ENCODE data around the gene PLCB1.
"Not testable (repeated sequence)": the region's sequence is repeated elsewhere in the genome, so short reads cannot be mapped to it uniquely, and the experiment has no call there.

The PLCB1 gene

GRCh38 chr20:8837396-8837795 is 705.3 kb downstream of the PLCB1 start:
- no peak for DNase-seq (ENCODE audit: low spot score)

- no peak for DNase-seq (ENCODE audit: low spot score)
Observed at GRCh38 chr20:8842525-8842924, 710.5 kb downstream of the PLCB1 start.

DNA sequence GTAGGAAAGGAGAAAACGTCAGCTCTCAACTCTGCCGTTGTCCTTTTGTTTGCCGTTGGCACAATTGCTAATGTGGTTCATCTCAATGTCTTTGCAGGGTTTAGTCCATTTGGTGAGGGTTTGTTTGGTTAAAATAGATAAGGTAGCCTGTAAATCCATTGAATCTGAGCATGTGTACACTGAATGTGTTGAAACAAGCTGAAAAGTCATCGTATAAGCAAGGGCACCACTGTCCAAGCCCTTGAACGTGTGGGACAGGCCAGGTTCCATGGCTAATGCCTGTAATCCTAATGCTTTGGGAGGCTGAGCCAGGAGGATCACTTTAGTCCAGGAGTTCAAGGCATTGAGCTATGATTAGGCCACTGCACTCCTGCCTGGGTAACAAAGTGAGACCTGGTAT is 712.1 kb downstream of the PLCB1 start:
- DNase-seq (ENCODE audit: low spot score) = no peak

DNA sequence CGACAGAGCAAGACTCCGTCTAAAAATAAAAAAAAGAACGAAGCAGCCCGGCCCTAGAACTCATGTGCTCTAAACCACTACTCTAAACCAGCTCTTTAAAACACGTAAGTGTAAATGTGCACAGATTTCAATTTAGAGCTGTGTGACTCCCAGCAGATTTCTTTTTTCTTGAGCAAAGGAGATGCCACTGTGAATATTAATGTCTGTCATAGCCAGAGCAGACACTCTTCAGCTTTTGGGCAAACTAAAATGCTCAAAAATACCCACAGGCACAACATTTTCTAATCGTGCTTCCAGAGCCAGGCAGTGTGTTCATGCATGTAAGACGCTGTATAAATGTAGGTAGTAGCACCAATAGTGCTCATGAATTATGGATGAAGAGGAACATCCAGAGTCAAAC is 717.9 kb downstream of the PLCB1 start:
- DNase-seq (ENCODE audit: low spot score) = no peak

- no peak for DNase-seq (ENCODE audit: low spot score)
Observed at GRCh38 chr20:8851446-8851845, 719.4 kb downstream of the PLCB1 start.

GRCh38 chr20:8851919-8852318 is 719.9 kb downstream of the PLCB1 start:
- not testable (repeated sequence) for DNase-seq (ENCODE audit: low spot score)

- DNase-seq (ENCODE audit: low spot score) = not testable (repeated sequence)
Observed at GRCh38 chr20:8853211-8853610, 721.1 kb downstream of the PLCB1 start.

GRCh38 chr20:8853805-8854338 is 721.8 kb downstream of the PLCB1 start:
- no peak for DNase-seq (ENCODE audit: low spot score)

DNA sequence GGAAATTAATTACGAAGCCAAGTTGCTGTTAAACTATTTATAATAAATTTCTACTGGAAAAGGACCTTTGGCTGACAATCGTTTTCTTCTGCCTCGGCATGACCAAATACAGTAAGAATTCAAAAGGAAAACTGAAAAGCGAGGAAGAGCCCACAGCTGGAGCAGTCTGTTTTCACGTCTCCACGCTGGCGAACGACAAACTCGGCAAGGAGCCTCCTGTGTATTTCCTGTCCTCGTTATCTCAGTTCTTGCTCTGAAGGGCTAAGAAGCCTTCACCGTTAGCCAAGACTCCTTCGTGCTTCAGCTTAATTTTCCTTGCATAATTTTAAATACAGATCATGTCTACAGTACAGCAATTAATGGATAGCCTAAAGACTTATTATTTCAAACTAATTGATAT is 722.5 kb downstream of the PLCB1 start:
- no peak for DNase-seq (ENCODE audit: low spot score)

DNA sequence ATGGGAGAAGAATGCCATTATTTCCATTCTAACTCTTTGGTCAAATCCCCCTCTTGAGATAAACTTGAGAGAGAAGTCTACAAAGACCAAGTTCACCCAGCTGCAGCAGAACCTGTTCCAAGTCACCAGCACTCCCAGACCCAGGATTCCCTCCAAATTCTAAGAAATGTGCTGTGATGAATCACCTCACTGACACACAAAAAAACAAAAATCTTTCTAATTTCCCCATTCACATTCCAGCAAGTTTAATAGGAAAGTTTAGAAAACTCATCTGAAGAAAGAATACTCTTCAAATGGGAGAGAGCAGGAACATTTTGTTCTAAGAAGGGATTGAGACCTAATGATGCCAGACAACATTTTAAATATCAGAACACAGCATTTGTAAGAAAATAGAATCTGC is 723.2 kb downstream of the PLCB1 start:
- DNase-seq (ENCODE audit: low spot score) = no peak

- no peak for DNase-seq (ENCODE audit: low spot score)
Observed at GRCh38 chr20:8856668-8857067, 724.6 kb downstream of the PLCB1 start.

DNA sequence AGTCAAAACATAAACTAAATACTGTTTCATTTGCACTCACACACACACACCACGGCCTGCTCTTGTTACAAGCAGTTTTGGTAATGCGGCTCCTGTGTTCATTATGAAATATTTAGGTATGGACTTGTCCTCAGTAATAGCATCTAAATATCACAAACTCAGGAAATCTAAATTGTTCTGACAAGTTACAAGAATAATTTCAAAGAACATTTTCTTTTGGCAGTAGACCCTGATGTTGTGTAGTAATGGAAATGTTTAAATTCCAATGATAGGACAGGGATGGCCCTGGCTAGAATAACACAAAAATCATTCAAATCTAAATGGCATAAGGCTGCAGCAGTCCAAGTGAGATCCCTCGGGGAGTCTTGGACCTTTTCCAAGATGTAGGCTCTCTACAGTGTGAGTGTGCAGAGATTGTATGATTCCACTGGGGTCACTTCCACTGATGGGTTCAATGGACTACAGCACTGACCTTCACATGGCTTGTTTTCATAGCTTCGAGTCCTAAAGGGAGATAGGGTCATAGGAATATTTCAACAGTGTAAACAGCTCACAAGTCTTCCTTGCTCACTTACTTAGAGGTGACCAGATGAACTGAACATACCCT is 726.2 kb downstream of the PLCB1 start:
- DNase-seq (ENCODE audit: low spot score) = no peak

DNA sequence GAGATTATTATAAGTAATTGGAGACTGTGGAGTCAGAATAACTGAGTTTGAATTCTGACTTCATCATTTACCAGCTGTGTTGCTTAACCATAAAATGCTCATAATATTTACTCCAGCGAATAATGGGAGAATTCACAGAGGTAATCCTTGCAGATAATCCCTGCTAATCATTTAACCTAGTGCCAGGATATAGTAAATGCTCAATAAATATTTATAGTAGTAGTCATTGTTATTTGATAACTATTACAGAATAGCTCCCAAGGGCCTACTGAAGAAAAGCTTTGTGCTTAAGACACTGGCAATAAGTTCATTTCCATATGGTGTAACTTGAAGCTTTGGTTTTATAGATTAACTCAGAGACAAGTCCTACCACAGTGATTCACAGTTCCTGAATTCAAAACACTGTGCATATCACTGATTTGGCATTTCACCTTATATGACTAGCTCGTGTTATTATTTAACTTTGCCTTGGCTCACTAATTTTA is 728.0 kb downstream of the PLCB1 start:
- DNase-seq (ENCODE audit: low spot score) = no peak

- no peak for DNase-seq (ENCODE audit: low spot score)
Observed at GRCh38 chr20:8862092-8862491, 730.0 kb downstream of the PLCB1 start.

GRCh38 chr20:8865636-8866035 is 733.6 kb downstream of the PLCB1 start:
- DNase-seq (ENCODE audit: low spot score) = no peak

DNA sequence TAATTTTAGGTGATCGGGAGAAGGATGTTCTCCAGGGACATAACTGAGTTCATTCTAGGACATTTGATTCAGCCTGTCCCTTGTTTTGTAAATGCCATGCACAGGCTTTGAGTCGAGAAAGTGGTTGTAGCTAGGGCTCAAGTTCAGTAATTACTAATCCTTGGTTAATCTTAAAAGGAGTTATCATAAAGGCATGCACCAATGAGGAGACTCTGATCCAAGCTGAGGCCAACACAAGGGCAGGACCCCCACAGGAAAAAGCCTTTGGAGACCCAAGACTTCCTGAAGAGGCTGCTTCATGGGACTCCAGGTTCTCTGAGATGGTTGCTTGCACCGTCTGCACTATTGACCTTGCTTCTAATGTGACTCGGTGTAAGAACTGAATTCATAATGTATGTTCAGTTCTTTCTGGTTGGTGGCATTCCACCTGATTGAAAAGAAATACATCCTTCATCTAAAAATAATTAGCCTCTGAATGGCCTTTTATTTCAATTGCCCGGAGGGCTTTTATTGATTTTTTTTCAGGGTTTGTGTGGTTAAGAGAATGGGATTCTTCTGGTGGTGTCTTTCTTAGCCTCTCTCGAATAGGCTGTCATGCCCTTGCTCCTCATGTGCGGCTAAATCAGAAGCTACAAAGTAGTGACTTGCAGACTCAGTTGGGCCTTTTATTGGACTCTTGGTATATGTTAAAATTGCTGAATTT is 735.1 kb downstream of the PLCB1 start:
- no peak for DNase-seq (ENCODE audit: low spot score)

DNA sequence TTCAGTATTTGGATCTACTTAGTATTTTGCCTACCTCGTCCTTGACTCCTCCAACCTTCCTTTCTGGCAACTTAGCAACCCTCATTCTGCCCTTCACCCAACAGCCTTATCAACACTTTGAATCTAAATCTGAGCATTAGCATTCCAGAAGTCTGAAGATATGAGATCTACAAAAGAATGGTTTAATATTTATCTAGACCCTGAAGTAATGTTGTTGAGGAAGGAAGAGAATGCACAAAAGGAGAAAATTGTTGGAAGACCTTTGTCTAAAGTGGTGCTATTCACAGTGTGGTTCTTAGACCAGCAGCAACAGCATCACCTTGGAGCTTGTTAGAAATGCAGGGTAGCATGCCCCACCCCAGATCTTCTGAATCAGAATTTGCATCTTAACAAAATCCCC is 738.6 kb downstream of the PLCB1 start:
- DNase-seq (ENCODE audit: low spot score) = no peak

DNA sequence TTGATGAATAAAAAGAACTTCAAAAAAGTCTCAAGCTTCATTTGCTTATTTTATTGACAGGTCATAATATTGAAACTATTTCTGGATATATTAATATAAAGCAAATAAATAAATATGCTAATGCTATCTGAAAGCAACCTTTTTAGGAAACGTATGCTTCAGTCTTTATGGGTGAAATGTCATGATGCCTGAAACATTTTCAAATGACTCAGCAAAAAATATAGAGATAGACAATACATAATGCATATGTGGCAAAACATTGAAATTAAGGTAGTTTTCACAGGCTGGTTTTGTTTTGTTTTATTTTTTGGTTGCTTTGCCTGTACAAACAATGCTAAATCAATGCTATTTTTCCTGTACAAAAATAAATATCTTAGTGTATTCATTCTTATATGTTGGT is 742.4 kb downstream of the PLCB1 start:
- DNase-seq (ENCODE audit: low spot score) = no peak

DNA sequence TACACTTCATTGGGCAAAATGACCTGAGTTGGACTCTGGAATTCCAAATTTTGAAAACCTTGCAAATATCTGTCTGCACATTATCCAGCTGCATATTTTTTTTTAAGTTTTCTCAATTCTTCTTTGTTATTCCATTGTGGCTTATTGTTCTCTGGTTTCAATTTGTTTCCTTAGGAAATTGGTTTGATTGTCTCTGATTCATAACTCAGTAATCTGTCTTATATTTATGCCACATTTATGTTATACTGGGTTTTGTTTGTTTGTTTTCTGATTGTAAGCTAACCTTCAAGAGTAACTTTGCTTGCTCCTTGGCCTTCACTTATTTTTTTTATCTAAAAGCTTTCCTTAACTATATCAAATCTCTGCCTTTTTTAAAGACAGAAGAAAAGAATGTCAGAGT is 743.5 kb downstream of the PLCB1 start:
- no peak for DNase-seq (ENCODE audit: low spot score)

GRCh38 chr20:8876366-8876765 is 744.3 kb downstream of the PLCB1 start:
- DNase-seq (ENCODE audit: low spot score) = no peak

- DNase-seq (ENCODE audit: low spot score) = no peak
Observed at GRCh38 chr20:8877294-8877693, 745.2 kb downstream of the PLCB1 start.

DNA sequence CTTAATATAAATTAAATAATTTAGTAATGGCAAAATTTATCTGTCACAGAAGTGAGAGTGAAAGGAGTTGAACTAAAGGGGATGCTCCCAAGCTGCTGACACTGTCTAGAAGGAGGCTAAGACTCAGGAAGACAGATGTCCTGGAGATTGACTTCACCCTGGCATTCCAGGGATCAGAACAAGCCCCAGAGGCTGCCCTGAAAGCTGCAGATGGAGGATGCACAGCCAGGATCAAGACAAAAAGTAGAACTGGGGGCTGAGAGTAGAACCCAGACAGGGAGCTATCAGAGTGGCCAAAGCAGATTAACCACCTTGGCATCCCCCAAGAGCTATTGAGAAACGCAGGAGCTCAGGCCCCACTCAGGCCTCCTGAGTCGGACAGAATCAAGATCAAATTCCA is 747.6 kb downstream of the PLCB1 start:
- no peak for DNase-seq (ENCODE audit: low spot score)

DNA sequence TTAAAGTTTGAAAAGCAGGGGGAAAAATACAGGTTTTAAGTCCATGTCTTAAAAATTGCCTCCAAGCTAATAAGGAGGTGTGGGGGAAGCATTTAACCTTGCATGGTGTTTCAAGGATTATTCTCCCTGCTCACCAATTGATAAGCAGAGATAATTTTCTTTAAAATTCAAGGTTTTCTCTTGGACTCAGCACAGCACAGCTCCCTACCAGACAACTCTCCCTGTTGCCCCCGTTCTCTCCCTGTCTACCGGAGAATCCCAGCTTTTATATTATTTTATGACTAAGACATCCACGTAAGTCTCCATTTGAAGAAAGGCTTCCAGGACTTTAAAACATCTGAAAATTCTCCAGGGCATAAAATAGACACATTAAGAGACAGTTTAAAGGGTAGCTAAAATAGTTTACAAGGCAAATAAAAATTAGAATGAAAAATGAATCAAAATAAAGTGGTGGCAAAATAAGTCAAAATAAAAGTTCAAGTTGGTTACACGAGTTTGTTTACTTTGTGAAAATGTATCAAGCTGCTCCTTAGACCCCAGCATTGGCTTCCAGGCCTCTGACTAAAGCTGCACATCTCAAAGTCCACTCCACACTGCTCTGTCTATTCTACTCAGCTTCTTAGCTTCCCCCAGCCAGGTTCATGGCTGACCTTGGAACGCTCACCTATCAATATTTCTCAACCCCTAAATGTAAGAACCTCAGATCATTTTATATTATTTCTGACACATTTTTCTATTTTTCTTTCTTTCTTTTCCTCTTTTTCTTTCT is 748.2 kb downstream of the PLCB1 start:
- no peak for DNase-seq (ENCODE audit: low spot score)

All from left forelimb (tissue), 1 donor.